PFSK-1 (cell line): Measurements from ENCODE around the gene MRPS16.

Source experiments
- FOXP2 ChIP-seq: optimal IDR thresholded peaks from 2 replicates; pipeline ENCODE3; 2011; ENCODE audit warnings: borderline replicate concordance, control low read depth, inconsistent platforms; ENCODE audit not compliant: insufficient read depth; ENCODE audit errors: extremely low read length, extremely low read depth
- POLR2AphosphoS5 ChIP-seq: IDR thresholded peaks from 2 replicates; pipeline ENCODE4 v1.6.1; 2012; ENCODE audit warnings: low read depth, mild to moderate bottlenecking, control low read depth, low read length, moderate library complexity
- REST ChIP-seq, 2 experiments: IDR thresholded peaks; 2 replicates each; pipeline versions ENCODE4 v1.6.1 to v1.8.0; 2011 to 2012; ENCODE audit warnings: low read depth in 2 of 2, low read length in 2 of 2, control low read depth in 1 of 2, inconsistent platforms in 1 of 2, mild to moderate bottlenecking in 1 of 2, moderate library complexity in 1 of 2; ENCODE audit not compliant: insufficient read depth in 1 of 2
- SIN3A ChIP-seq: IDR thresholded peaks from 2 replicates; pipeline ENCODE4 v1.6.1; 2012; ENCODE audit warnings: mild to moderate bottlenecking, low read length, moderate library complexity, borderline replicate concordance; ENCODE audit not compliant: insufficient read depth
- TAF1 ChIP-seq: IDR thresholded peaks from 2 replicates; pipeline ENCODE4 v1.6.1; 2012; ENCODE audit warnings: low read length, control low read depth, borderline replicate concordance; ENCODE audit not compliant: insufficient read depth

DNA sequence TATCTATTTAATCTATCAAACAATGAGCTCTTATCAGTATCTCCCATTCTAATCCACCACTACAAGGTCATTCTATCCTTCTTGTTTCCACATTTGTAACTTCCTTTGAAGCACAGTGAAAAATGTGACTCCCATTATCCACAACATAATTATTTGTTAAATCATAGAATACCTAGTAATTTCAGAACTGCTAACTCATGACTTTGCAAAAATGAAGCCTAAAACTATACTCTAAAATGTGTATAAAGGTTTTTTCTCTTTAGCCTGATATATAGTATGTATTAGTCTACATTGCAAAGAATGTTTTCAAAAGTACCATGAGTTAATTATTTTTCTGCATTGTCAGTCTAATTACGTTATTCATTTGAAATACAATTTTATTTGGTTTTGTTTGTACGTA is 12.0 kb upstream of the MRPS16 start:
- TF ChIP-seq SIN3A, result no peak
- TF ChIP-seq TAF1, result no peak
- TF ChIP-seq REST (IDR thresholded peaks at IDR 0.05; ENCODE audit: insufficient read depth in 1 of 2, low read depth in 2 of 2, low read length in 2 of 2), result no peak
- TF ChIP-seq POLR2AphosphoS5, result no peak
- TF ChIP-seq FOXP2, result no peak
